Measurements from ENCODE around the gene MAGEB16. TPM values are rescaled to one million over a fixed set of nuclear protein-coding genes. Genes with fewer than 3 reads are reported as not detected.

Gene MAGEB16
- total RNA-seq, result not detected in 2 replicates

GRCh38 chrX:35798042-35798441 lies at the start of gene MAGEB16:
TSS of gene MAGEB16 (plus strand) at chrX:35798342. CDS start at chrX:35802197, 3,855 bp downstream.

Other genes with a start within 250 kb of the MAGEB16 start
- not detected in 2 replicates for gene CFAP47, start 121.4 kb downstream of the MAGEB16 start, total RNA-seq